WTC11 (cell line): ENCODE results near the gene IBA57.

ENCODE experiments used
- OVOL2 ChIP-seq: fragments of 250-450 bp; sonication (Bioruptor Pico); IDR thresholded peaks from 2 replicates; pipeline ENCODE4 v1.9.0; 2021; ENCODE audit warnings: mild to moderate bottlenecking, borderline replicate concordance
- SMAD3 ChIP-seq: sonication (generic); formaldehyde crosslinking; IDR thresholded peaks from 2 replicates; pipeline ENCODE4 v1.8.0; 2022; ENCODE audit warnings: missing genetic modification reagents, mild to moderate bottlenecking, borderline replicate concordance

DNA sequence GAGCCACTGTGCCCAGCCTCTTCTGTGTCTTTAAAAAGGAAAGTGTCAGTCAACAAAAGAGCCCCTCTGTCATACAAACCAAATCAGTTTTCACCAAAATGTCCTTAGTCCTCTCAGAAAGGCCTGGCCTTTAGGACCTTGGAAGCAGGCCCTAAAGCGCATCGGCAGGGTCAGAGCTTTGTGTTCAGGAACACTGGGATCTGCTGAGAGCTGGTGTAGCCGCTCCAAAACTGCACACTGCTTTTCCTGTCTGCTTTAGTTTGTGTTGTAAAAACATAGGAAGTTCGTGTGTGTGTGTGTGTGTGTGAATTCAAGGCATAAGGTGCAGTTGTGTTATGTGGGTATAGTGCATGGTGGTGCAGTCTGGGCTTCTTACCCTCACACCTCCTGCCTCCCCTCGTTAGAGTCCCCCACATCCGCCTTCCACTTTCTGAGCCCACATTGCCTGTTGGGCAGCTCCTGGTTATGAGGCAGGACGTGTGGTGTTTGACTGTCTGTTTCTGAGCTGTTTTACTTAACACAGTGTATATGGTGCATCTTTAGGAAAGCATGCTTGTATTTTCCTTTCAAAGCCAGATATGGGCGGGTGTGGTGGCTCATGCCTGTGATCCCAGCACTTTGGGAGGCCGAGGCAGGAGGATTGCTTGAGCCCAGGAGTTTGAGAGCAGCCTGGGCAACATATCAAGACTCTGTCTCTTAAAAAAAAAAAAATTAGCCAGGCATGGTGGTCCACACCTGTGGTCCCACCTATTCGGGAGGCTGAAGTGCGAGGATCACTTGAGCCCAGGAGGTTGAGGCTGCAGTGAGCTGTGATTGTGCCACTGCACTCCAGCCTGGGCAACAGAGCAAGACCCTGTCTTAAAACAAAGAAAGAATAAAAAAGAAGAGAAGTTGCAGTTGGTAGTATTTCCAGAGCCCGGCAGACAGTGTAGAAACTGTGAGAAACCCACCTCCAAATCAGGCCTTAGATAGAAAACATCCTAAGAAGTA lies 12.4 kb downstream of the IBA57 start:
- TF ChIP-seq OVOL2: no peak
- TF ChIP-seq SMAD3 (CRISPR knock-in tag): no peak
